ENCODE measurements around the gene IFNAR1. TPM values are rescaled to one million over a fixed set of nuclear protein-coding genes. Genes with fewer than 3 reads are reported as not detected.
A peak's percentile ranks its signal among the peaks of the same experiment; 100 is the strongest.

The IFNAR1 gene
- total RNA-seq, 2 experiments from 2014 or later: 18.1 to 60.8 TPM

- no peaks in the 10 kb centered on the region for H3K79me2 ChIP-seq (ENCODE audit: insufficient read depth, low read depth, low read length)
- no TSS peak for BruUV-seq (replicated peaks)
- intact Hi-C loops (cut with micrococcal nuclease; ENCODE audit: unreplicated experiment): no loop called here
- no peak overlapping the region for H3K4me3 ChIP-seq (ENCODE audit: low read depth, low read length, poor library complexity, severe bottlenecking)
- peaks cover 52% of the 10 kb centered on the region for H3K4me1 ChIP-seq (ENCODE audit: insufficient read depth, low read length, poor library complexity, severe bottlenecking)
- no peak overlapping the region for H2AFZ ChIP-seq (ENCODE audit: low read length)
- TF ChIP-seq CTCF (conservative IDR thresholded peaks at IDR 0.05; ENCODE audit: low read length) (no peak), EZH2phosphoT487 (IDR thresholded peaks at IDR 0.05; ENCODE audit: borderline replicate concordance, low read depth, low read length) (no peak)
- CTCF ChIA-PET (ENCODE audit: unreplicated experiment): no interaction called here
- no peaks in the 10 kb centered on the region for H3K9me2 ChIP-seq (ENCODE audit: insufficient read depth, low read length)
- H3K9me3 ChIP-seq (ENCODE audit: low read length): no peaks in the 10 kb centered on the region
- H3K4me2 ChIP-seq (ENCODE audit: low read length): no peak overlapping the region
- H3K36me3 ChIP-seq (ENCODE audit: insufficient read depth, low read length): no peaks in the 10 kb centered on the region
- POLR2A ChIA-PET: interaction anchor here (1.0 kb wide), 1 partner anchor 8 kb away, joined by 3 read pairs; no protein-coding TSS in a partner anchor
- H3K27ac ChIP-seq (ENCODE audit: low read depth, low read length, poor library complexity, severe bottlenecking): no peak overlapping the region
- H4K20me1 ChIP-seq (ENCODE audit: insufficient read depth, low read length): no peaks in the 10 kb centered on the region
- DNase-seq (ENCODE audit: low spot score): no peak
Observed at GRCh38 chr21:33397717-33398116, 72.9 kb downstream of the IFNAR1 start.

GRCh38 chr21:33398361-33398760, 73.6 kb downstream of the IFNAR1 start:
- Histone ChIP-seq H3K4me3 (ENCODE audit: low read depth, low read length, poor library complexity, severe bottlenecking) (no peak overlapping the region), H3K27ac (ENCODE audit: low read depth, low read length, poor library complexity, severe bottlenecking) (no peak overlapping the region), H3K4me1 (ENCODE audit: insufficient read depth, low read length, poor library complexity, severe bottlenecking) (peaks cover 51% of the 10 kb centered on the region), H3K4me2 (ENCODE audit: low read length) (no peak overlapping the region), H3K79me2 (ENCODE audit: insufficient read depth, low read depth, low read length) (no peaks in the 10 kb centered on the region), H3K9me2 (ENCODE audit: insufficient read depth, low read length) (no peaks in the 10 kb centered on the region), H2AFZ (ENCODE audit: low read length) (no peak overlapping the region), H3K9me3 (ENCODE audit: low read length) (no peaks in the 10 kb centered on the region), H3K36me3 (ENCODE audit: insufficient read depth, low read length) (no peaks in the 10 kb centered on the region), H4K20me1 (ENCODE audit: insufficient read depth, low read length) (no peaks in the 10 kb centered on the region)
- intact Hi-C loops (cut with micrococcal nuclease; ENCODE audit: unreplicated experiment): no loop called here
- no peak for DNase-seq (ENCODE audit: low spot score)
- POLR2A ChIA-PET: interaction anchor here (1.0 kb wide), 1 partner anchor 9 kb away, joined by 3 read pairs; no protein-coding TSS in a partner anchor
- CTCF ChIA-PET (ENCODE audit: unreplicated experiment): no interaction called here
- no TSS peak for BruUV-seq (replicated peaks)
- no peak for TF ChIP-seq EZH2phosphoT487 (IDR thresholded peaks at IDR 0.05; ENCODE audit: borderline replicate concordance, low read depth, low read length)
- TF ChIP-seq CTCF (conservative IDR thresholded peaks at IDR 0.05; ENCODE audit: low read length): no peak

DNA sequence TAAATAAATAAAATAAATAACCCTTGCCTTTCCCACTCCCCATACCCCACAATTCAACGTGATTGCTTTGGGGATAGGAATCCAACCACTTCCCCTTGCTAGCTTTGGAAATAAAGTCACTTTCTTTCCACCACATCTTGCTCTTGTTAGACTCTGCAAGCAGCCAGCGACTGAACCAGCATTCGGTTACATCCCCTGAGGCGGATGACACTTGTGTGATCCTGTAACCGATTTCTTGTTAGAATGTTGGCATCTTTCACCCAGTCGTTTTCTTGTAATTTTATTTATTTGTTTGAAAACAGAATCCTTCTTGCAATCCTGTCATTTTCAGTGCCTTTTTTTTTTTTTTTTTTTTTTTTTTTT, 76.8 kb downstream of the IFNAR1 start:
- BruUV-seq (replicated peaks): no TSS peak
- H3K36me3 ChIP-seq (ENCODE audit: insufficient read depth, low read length): peaks cover 9% of the 10 kb centered on the region
- H3K9me3 ChIP-seq (ENCODE audit: low read length): no peaks in the 10 kb centered on the region
- no peak overlapping the region for H3K4me3 ChIP-seq (ENCODE audit: low read depth, low read length, poor library complexity, severe bottlenecking)
- ChIA-PET POLR2A (interaction anchor here (1.0 to 1.6 kb wide), 5 partner anchors 15 to 197 kb away, joined by 3 to 4 read pairs (median 3); no protein-coding TSS in a partner anchor), CTCF (ENCODE audit: unreplicated experiment) (no interaction called here)
- no peak overlapping the region for H2AFZ ChIP-seq (ENCODE audit: low read length)
- no peak for DNase-seq (ENCODE audit: low spot score)
- intact Hi-C loops (cut with micrococcal nuclease; ENCODE audit: unreplicated experiment): loop anchor here (5.0 kb wide), 1 partner anchor 39 kb away; no protein-coding TSS in a partner anchor
- H3K4me2 ChIP-seq (ENCODE audit: low read length): peak overlapping the region; percentile 61; the same call in 1 of the 2 replicates
- no peak for TF ChIP-seq CTCF (conservative IDR thresholded peaks at IDR 0.05; ENCODE audit: low read length)
- TF ChIP-seq EZH2phosphoT487 (IDR thresholded peaks at IDR 0.05; ENCODE audit: borderline replicate concordance, low read depth, low read length): no peak
- H3K27ac ChIP-seq (ENCODE audit: low read depth, low read length, poor library complexity, severe bottlenecking): no peak overlapping the region
- peaks cover 31% of the 10 kb centered on the region for H3K79me2 ChIP-seq (ENCODE audit: insufficient read depth, low read depth, low read length)
- H4K20me1 ChIP-seq (ENCODE audit: insufficient read depth, low read length): peaks cover 5% of the 10 kb centered on the region; the same call in 1 of the 2 replicates
- no peaks in the 10 kb centered on the region for H3K9me2 ChIP-seq (ENCODE audit: insufficient read depth, low read length)
- peaks cover 45% of the 10 kb centered on the region for H3K4me1 ChIP-seq (ENCODE audit: insufficient read depth, low read length, poor library complexity, severe bottlenecking)
